Brain microvascular endothelial cell (primary cell): ENCODE results near the gene RAB11A.

Source experiments
- DNase-seq: peaks from one replicate; pipeline ENCODE4 v3.0.0-alpha.2; 2020
- H3K27ac ChIP-seq: fragments of 250-450 bp; sonication (Bioruptor Pico); 2 replicates; pipeline ENCODE4 v1.5.1; 2020; ENCODE audit warnings: mild to moderate bottlenecking, moderate library complexity
- H3K27me3 ChIP-seq: fragments of 250-450 bp; sonication (Bioruptor Pico); replicated peaks from 2 replicates; pipeline ENCODE4 v1.5.1; 2020; ENCODE audit warnings: mild to moderate bottlenecking
- H3K36me3 ChIP-seq: fragments of 250-450 bp; sonication (Bioruptor Pico); replicated peaks from 2 replicates; pipeline ENCODE4 v1.5.1; 2020; ENCODE audit warnings: mild to moderate bottlenecking
- H3K4me3 ChIP-seq: 2 replicates; pipeline ENCODE4 v1.5.1; 2011; ENCODE audit warnings: low read depth, mild to moderate bottlenecking, control low read depth, low read length, moderate library complexity
- in situ Hi-C: cut with HindIII; loops from 2 replicates; pipeline ENCODE4 v1.10.0; 2017; ENCODE audit warnings: low sequenced_read_pairs, low pct_ligation_motif_present
- TF ChIP-seq, protein P1 (sequence below): IDR thresholded peaks from 2 replicates; pipeline ENCODE4 v1.5.1; 2011; ENCODE audit warnings: low read depth, mild to moderate bottlenecking, moderate library complexity, low read length, control low read depth, inconsistent platforms; ENCODE audit errors: missing control alignments

The RAB11A gene

DNA sequence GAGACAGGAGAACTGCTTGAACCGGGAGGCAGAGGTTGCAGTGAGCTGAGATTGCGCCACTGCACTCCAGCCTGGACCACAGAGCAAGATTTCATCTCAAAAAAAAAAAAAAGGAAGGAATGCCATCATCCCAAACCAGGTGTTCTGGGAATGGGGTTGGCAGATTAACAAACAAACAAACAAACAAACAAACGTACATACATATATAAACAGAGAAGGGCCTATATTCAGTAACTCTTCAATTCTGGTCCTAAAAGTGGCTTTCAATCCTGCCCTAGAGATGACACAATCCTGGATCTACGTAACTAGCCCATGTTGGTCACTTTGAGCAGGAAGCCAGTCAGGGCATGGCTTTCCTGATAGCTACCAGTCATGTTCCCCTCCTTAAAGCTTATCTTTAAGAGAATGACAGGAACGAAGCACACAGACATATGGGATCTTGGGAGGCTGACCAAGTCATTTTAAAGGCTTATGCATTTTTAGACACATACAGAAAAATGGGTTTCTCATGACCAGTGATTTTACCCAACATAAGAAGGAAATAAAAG is 29.9 kb upstream of the RAB11A start:
- Histone ChIP-seq H3K27me3 (no peaks in the 10 kb centered on the region), H3K27ac (no peak overlapping the region), H3K36me3 (no peaks in the 10 kb centered on the region), H3K4me3 (no peak overlapping the region)
- DNase-seq, result no peak
- in situ Hi-C loops, result no loop called here
- TF ChIP-seq, protein P1, sequence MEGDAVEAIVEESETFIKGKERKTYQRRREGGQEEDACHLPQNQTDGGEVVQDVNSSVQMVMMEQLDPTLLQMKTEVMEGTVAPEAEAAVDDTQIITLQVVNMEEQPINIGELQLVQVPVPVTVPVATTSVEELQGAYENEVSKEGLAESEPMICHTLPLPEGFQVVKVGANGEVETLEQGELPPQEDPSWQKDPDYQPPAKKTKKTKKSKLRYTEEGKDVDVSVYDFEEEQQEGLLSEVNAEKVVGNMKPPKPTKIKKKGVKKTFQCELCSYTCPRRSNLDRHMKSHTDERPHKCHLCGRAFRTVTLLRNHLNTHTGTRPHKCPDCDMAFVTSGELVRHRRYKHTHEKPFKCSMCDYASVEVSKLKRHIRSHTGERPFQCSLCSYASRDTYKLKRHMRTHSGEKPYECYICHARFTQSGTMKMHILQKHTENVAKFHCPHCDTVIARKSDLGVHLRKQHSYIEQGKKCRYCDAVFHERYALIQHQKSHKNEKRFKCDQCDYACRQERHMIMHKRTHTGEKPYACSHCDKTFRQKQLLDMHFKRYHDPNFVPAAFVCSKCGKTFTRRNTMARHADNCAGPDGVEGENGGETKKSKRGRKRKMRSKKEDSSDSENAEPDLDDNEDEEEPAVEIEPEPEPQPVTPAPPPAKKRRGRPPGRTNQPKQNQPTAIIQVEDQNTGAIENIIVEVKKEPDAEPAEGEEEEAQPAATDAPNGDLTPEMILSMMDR, result no peak

DNA sequence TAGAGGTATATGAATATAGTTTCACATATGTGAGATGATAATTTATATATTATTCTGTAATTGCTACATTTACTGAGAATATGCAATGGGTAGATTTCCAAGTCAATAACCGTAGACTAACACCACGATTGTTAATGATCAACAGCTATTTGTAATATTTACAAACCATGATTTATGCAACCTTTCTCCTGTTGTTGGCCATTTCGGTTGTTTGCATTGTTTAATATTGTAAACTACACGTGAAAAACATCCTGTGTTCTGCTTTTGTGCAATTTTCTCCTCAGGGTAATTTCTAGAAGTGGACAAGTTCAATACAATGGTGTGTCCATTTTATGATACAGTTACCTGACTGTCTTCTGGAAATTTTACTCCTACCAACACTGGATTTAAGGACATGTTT is 29.3 kb upstream of the RAB11A start:
- Histone ChIP-seq H3K27me3 (no peaks in the 10 kb centered on the region), H3K36me3 (no peaks in the 10 kb centered on the region), H3K4me3 (no peak overlapping the region), H3K27ac (no peak overlapping the region)
- in situ Hi-C loops, result no loop called here
- TF ChIP-seq, protein P1, result no peak
- DNase-seq, result no peak

DNA sequence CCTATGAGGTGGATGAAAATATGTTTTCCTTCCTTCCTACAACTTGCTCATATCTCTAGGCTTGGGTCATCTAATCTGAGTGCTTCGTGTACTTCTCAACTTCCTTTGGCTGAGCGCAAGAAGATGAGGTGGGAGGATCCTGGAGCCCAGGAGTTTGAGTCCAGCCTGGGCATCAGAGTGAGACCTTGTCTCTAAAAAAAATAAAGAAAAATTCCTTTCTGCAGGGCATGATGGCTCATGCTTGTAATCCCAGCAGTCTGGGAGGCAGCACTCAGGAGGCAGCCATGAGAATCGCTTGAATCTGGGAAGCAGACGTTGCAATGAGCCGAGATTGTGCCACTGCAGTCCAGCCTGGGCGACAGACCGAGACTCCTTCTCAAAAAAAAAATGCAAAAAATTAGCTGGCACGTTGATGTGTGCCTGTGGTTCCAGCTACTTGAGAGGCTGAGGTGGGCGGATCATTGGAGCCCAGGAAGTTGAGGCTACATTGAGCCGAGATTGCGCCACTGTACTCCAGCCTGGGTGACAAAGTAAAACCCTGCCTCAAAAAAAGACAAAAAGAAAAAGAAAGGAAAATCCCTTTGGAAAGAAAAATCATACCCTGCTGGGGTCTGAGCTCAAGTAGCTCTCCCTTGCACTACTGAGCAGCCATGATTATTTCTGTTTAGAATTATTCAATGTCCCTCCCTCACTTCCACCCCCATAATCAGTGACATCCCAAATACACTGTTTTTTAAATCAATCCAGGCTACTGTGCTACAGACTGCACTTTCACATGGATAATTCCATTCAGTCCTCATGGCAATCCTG is 28.0 kb upstream of the RAB11A start:
- Histone ChIP-seq H3K27ac (no peak overlapping the region), H3K27me3 (no peaks in the 10 kb centered on the region), H3K4me3 (no peak overlapping the region), H3K36me3 (no peaks in the 10 kb centered on the region)
- in situ Hi-C loops, result no loop called here
- TF ChIP-seq, protein P1, result no peak
- DNase-seq, result peak; percentile 19

DNA sequence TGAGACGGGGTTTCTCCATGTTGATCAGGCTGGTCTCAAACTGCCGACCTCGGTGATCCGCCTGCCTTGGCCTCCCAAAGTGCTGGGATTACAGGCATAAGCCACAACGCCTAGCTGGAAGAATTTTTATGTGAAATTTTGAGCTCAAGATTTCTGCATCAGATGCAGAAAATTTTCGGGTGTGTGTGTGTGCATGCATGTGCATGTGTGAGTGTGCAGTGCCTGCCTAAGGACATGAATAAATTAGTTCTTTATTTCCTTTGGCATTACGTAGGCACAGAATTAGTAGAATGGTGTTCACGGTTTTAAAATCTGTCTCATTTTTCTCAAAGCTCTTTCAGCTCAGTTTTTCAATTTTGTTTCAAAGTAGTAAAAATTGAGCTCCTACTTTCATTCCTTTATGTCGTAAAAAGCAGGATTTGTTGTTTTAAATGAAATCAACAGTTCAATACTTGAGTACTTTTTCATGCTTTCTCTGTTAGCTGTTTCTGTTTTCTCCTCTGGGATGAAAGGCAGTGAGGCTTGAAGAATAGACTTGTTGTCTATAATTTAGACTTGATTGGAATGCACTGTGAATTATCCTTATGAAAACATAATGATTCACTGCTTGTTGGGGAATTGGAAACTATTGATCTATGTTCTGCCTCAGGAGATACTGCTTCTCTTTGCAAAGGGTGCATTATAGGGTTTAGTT is 23.3 kb upstream of the RAB11A start:
- no peak for DNase-seq
- in situ Hi-C loops, result no loop called here
- H3K27me3 ChIP-seq, result no peaks in the 10 kb centered on the region
- TF ChIP-seq, protein P1, result no peak
- no peak overlapping the region for H3K4me3 ChIP-seq
- H3K27ac ChIP-seq, result no peak overlapping the region
- H3K36me3 ChIP-seq, result no peaks in the 10 kb centered on the region

DNA sequence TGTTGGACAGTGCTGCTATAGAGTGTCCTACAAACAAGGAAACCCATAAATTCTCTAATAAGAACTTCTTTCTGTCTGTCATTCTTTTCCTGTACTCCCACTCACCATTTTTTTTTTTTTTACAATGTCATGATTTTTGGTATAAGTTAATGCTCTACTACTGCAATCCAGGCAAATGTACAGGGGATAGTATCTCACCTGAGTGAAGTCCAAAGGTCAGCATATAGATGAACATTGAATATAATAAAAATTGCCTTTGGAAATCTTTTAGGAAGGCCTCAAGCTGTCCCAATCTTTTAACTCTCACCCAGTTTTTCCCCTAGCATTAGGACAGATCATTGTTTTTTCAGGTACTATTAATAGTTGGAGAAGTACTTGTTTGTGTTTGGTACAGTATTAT is 21.3 kb upstream of the RAB11A start:
- TF ChIP-seq, protein P1, result no peak
- Histone ChIP-seq H3K27ac (no peak overlapping the region), H3K4me3 (no peak overlapping the region), H3K36me3 (no peaks in the 10 kb centered on the region), H3K27me3 (no peaks in the 10 kb centered on the region)
- in situ Hi-C loops, result no loop called here
- no peak for DNase-seq
